Nephron progenitor cell (in vitro differentiated cells): ENCODE results near the gene EHD1.

Experiments used
- DNase-seq: peaks from one replicate; pipeline ENCODE4 v3.0.0; 2021
- H3K27ac Mint-ChIP-seq: 2 replicates; pipeline ENCODE4 v1.8.0; 2021; ENCODE audit warnings: mild to moderate bottlenecking, moderate library complexity, mixed read lengths
- H3K27me3 Mint-ChIP-seq: 2 replicates; pipeline ENCODE4 v1.8.0; 2021; ENCODE audit warnings: mild to moderate bottlenecking, low read depth, mixed read lengths; ENCODE audit not compliant: poor library complexity
- H3K36me3 Mint-ChIP-seq: 2 replicates; pipeline ENCODE4 v1.8.0; 2021; ENCODE audit warnings: low read depth, mixed read lengths
- H3K4me1 Mint-ChIP-seq: 2 replicates; pipeline ENCODE4 v1.8.0; 2021; ENCODE audit warnings: mixed read lengths
- H3K4me3 Mint-ChIP-seq: 2 replicates; pipeline ENCODE4 v1.8.0; 2021; ENCODE audit warnings: mild to moderate bottlenecking, moderate library complexity, mixed read lengths
- H3K9me3 Mint-ChIP-seq: 2 replicates; pipeline ENCODE4 v1.8.0; 2021; ENCODE audit warnings: mild to moderate bottlenecking, moderate library complexity, mixed read lengths
- CTCF ChIP-seq: fragments of 200-600 bp; sonication (generic); IDR thresholded peaks from 2 replicates; pipeline ENCODE4 v1.5.0; 2021; ENCODE audit warnings: antibody characterized with exemption

Gene EHD1

GRCh38 chr11:64833198-64833502 is 45.3 kb downstream of the EHD1 start:
- H3K27ac Mint-ChIP-seq: peak overlapping the region; percentile 42
- no peak overlapping the region for H3K4me3 Mint-ChIP-seq
- peaks cover 11% of the 10 kb centered on the region for H3K4me1 Mint-ChIP-seq
- no peaks in the 10 kb centered on the region for H3K9me3 Mint-ChIP-seq
- no peak for TF ChIP-seq CTCF
- H3K36me3 Mint-ChIP-seq: no peaks in the 10 kb centered on the region
- peaks cover 3% of the 10 kb centered on the region for H3K27me3 Mint-ChIP-seq
- no peak for DNase-seq

- peak overlapping the region; percentile 42 for H3K27ac Mint-ChIP-seq
- TF ChIP-seq CTCF: no peak
- H3K27me3 Mint-ChIP-seq: peaks cover 7% of the 10 kb centered on the region
- no peak for DNase-seq
- H3K4me3 Mint-ChIP-seq: no peak overlapping the region
- H3K9me3 Mint-ChIP-seq: no peaks in the 10 kb centered on the region
- peaks cover 11% of the 10 kb centered on the region for H3K4me1 Mint-ChIP-seq
- H3K36me3 Mint-ChIP-seq: no peaks in the 10 kb centered on the region
These were observed 45.8 kb downstream of the EHD1 start for GRCh38 chr11:64832467-64833197.

- Mint-ChIP-seq H3K27ac (peak overlapping the region; percentile 91), H3K4me3 (no peak overlapping the region)
These were observed 47.0 kb downstream of the EHD1 start for GRCh38 chr11:64831411-64831891.

GRCh38 chr11:64829536-64830251 is 48.7 kb downstream of the EHD1 start:
- Mint-ChIP-seq H3K4me3 (no peak overlapping the region), H3K9me3 (no peaks in the 10 kb centered on the region), H3K36me3 (peaks cover 5% of the 10 kb centered on the region), H3K27me3 (peaks cover 7% of the 10 kb centered on the region), H3K4me1 (peaks cover 23% of the 10 kb centered on the region), H3K27ac (no peak overlapping the region)
- no peak for TF ChIP-seq CTCF
- no peak for DNase-seq

More at GRCh38 chr11:64831411-64831891, 47.0 kb downstream of the EHD1 start:
- DNase-seq: no peak
- H3K9me3 Mint-ChIP-seq: no peaks in the 10 kb centered on the region
- peaks cover 7% of the 10 kb centered on the region for H3K27me3 Mint-ChIP-seq
- H3K36me3 Mint-ChIP-seq: no peaks in the 10 kb centered on the region
- H3K4me1 Mint-ChIP-seq: peaks cover 12% of the 10 kb centered on the region
- no peak for TF ChIP-seq CTCF

GRCh38 chr11:64827451-64827839 is 51.0 kb downstream of the EHD1 start:
- Mint-ChIP-seq H3K4me3 (no peak overlapping the region), H3K4me1 (peaks cover 23% of the 10 kb centered on the region), H3K36me3 (peaks cover 5% of the 10 kb centered on the region), H3K27me3 (peaks cover 14% of the 10 kb centered on the region), H3K9me3 (no peaks in the 10 kb centered on the region), H3K27ac (peak overlapping the region; percentile 58)
- no peak for TF ChIP-seq CTCF
- DNase-seq: no peak
